SKM-1 treated with dmso at 0.1 percent for 144 hours (cell line): Measurements from ENCODE around the gene HRH3.

Experiments used
- DNase-seq: peaks from one replicate; lab custom pipeline; 2025; ENCODE audit not compliant: unreplicated experiment; lab: John Stamatoyannopoulos, UW

The HRH3 gene

GRCh38 chr20:62244644-62245108 lies 24.6 kb upstream of the HRH3 start:
- DNase-seq, result no peak

GRCh38 chr20:62243906-62244515 lies 23.9 kb upstream of the HRH3 start:
- no peak for DNase-seq

GRCh38 chr20:62243106-62243505 lies 23.0 kb upstream of the HRH3 start:
- no peak for DNase-seq

GRCh38 chr20:62242176-62242575 lies 22.1 kb upstream of the HRH3 start:
- no peak for DNase-seq

- no peak for DNase-seq
These were observed 21.4 kb upstream of the HRH3 start for GRCh38 chr20:62241506-62241905.

- no peak for DNase-seq
These were observed 20.1 kb upstream of the HRH3 start for GRCh38 chr20:62240020-62240685.

- DNase-seq, result no peak
These were observed 19.3 kb upstream of the HRH3 start for GRCh38 chr20:62239278-62239879.

GRCh38 chr20:62238569-62239277 lies 18.6 kb upstream of the HRH3 start:
- DNase-seq, result no peak

- peak; percentile 94 for DNase-seq
These were observed 17.9 kb upstream of the HRH3 start, which contains the start of gene OSBPL2 for GRCh38 chr20:62237801-62238568. Gene OSBPL2 (plus strand): TSS chr20:62238521. CDS start chr20:62256185, 17,664 bp downstream.

GRCh38 chr20:62237514-62237800 lies 17.4 kb upstream of the HRH3 start:
- no peak for DNase-seq

- no peak for DNase-seq
These were observed 16.9 kb upstream of the HRH3 start for GRCh38 chr20:62236766-62237513.

- no peak for DNase-seq
These were observed 16.1 kb upstream of the HRH3 start for GRCh38 chr20:62236200-62236599.

- no peak for DNase-seq
These were observed 15.7 kb upstream of the HRH3 start for GRCh38 chr20:62235777-62236157.

GRCh38 chr20:62235001-62235776 lies 15.1 kb upstream of the HRH3 start:
- no peak for DNase-seq

- DNase-seq, result no peak
These were observed 14.3 kb upstream of the HRH3 start for GRCh38 chr20:62234339-62234738.

GRCh38 chr20:62233684-62234083 lies 13.6 kb upstream of the HRH3 start:
- DNase-seq, result no peak

- no peak for DNase-seq
These were observed 12.9 kb upstream of the HRH3 start for GRCh38 chr20:62232770-62233645.

GRCh38 chr20:62232194-62232593 lies 12.1 kb upstream of the HRH3 start:
- DNase-seq, result no peak

GRCh38 chr20:62231292-62231691 lies 11.2 kb upstream of the HRH3 start:
- no peak for DNase-seq
